B cell (primary cell): ENCODE results near the gene NKG7. TPM values are rescaled to one million over a fixed set of nuclear protein-coding genes. Genes with fewer than 3 reads are reported as not detected.
A peak's percentile ranks its signal among the peaks of the same experiment; 100 is the strongest.

Source experiments
- ATAC-seq: fragments of 200-7000 bp; cut with Tn5 transposase; one replicate; pipeline ENCODE4 v1.10.0; 2021; ENCODE audit warnings: low read depth, mild to moderate bottlenecking, moderate number of reproducible peaks, moderate library complexity
- CTCF ChIA-PET: fragments of 350-600 bp; sonication (Branson Sonifier 250); formaldehyde crosslinking; loops from one replicate; lab custom pipeline; 2021; ENCODE audit warnings: antibody characterized with exemption, inconsistent platforms; lab: Charles Lee
- POLR2A ChIA-PET: fragments of 350-600 bp; sonication (Branson Sonifier 250); formaldehyde crosslinking; loops from one replicate; lab custom pipeline; 2021; ENCODE audit warnings: antibody characterized with exemption; lab: Charles Lee
- DNase-seq: peaks from one replicate; pipeline ENCODE4 v3.0.0; 2013
- H2AFZ ChIP-seq: 2 replicates; pipeline ENCODE4 v1.6.1; 2012; ENCODE audit warnings: mild to moderate bottlenecking, low read depth, low read length; ENCODE audit not compliant: insufficient read depth, poor library complexity, severe bottlenecking
- H3K27ac ChIP-seq, 2 donors: 1 replicate in 1 of 2; 2 replicates in 1 of 2; pipeline ENCODE4 v1.5.1; 2012 to 2013; ENCODE audit warnings: low read length in 2 of 2, mild to moderate bottlenecking in 2 of 2, moderate library complexity in 1 of 2
- H3K27me3 ChIP-seq, 4 experiments: fragments of 200-600 bp in 1 of 4; sonication (generic) in 1 of 4; replicated peaks in 1 of 4; 1 replicate in 2 of 4; 2 replicates in 2 of 4; pipeline versions ENCODE4 v1.6.1 to v1.7.0; 2013 to 2016; ENCODE audit warnings: low read length in 3 of 4, mild to moderate bottlenecking in 2 of 4, mixed read lengths in 1 of 4, moderate library complexity in 1 of 4; ENCODE audit not compliant: insufficient read depth in 4 of 4, control insufficient read depth in 3 of 4; ENCODE audit errors: control extremely low read depth in 1 of 4
- H3K36me3 ChIP-seq, 2 experiments: replicated peaks in 1 of 2; 1 replicate in 1 of 2; 2 replicates in 1 of 2; pipeline versions ENCODE4 v1.6.1 to v1.7.1; 2013; ENCODE audit warnings: low read length in 1 of 2; ENCODE audit not compliant: insufficient read depth in 2 of 2, control insufficient read depth in 1 of 2; ENCODE audit errors: control extremely low read depth in 1 of 2, extremely low read depth in 1 of 2
- H3K4me1 ChIP-seq, 2 donors: fragments of 200-600 bp in 1 of 2; sonication (generic) in 1 of 2; 1 replicate in 1 of 2; 2 replicates in 1 of 2; pipeline versions ENCODE4 v1.5.1 to v1.6.1; 2013 to 2017; ENCODE audit warnings: low read length in 2 of 2; ENCODE audit not compliant: control insufficient read depth in 2 of 2, insufficient read depth in 2 of 2
- H3K4me2 ChIP-seq: replicated peaks from 2 replicates; pipeline ENCODE3; 2012; ENCODE audit warnings: mild to moderate bottlenecking, low read depth, low read length; ENCODE audit not compliant: poor library complexity, severe bottlenecking
- H3K4me3 ChIP-seq, 5 experiments: fragments of 200-600 bp in 1 of 5; sonication (generic) in 1 of 5; 1 replicate in 3 of 5; 2 replicates in 2 of 5; pipeline versions ENCODE4 v1.5.1 to v1.7.0; 2011 to 2016; ENCODE audit warnings: low read length in 4 of 5, mild to moderate bottlenecking in 4 of 5, low read depth in 2 of 5, control low read depth in 1 of 5, moderate library complexity in 1 of 5; ENCODE audit not compliant: insufficient read depth in 1 of 5; ENCODE audit errors: control extremely low read depth in 1 of 5, extremely low read depth in 1 of 5
- H3K79me2 ChIP-seq: fragments of 200-600 bp; sonication (generic); one replicate; pipeline ENCODE4 v1.6.0; 2016; ENCODE audit warnings: low read length; ENCODE audit not compliant: control insufficient read depth, insufficient read depth
- H3K9ac ChIP-seq: fragments of 200-600 bp; sonication (generic); 2 replicates; pipeline ENCODE4 v1.6.1; 2017; ENCODE audit warnings: mild to moderate bottlenecking, low read length, moderate library complexity
- H3K9me3 ChIP-seq, 3 donors: one replicate each; pipeline versions ENCODE4 v1.6.1 to v1.7.1; 2013; ENCODE audit warnings: low read length in 2 of 3; ENCODE audit not compliant: control insufficient read depth in 2 of 3, insufficient read depth in 1 of 3; ENCODE audit errors: control extremely low read depth in 1 of 3
- H4K20me1 ChIP-seq: 2 replicates; pipeline ENCODE4 v1.6.0; 2012; ENCODE audit warnings: mild to moderate bottlenecking, low read length; ENCODE audit not compliant: insufficient read depth, control insufficient read depth, poor library complexity, severe bottlenecking
- H3K27ac Mint-ChIP-seq: one replicate; pipeline ENCODE4 v1.8.0; 2021; ENCODE audit warnings: mixed read lengths
- H3K27me3 Mint-ChIP-seq: one replicate; pipeline ENCODE4 v1.8.0; 2021; ENCODE audit warnings: mixed read lengths
- H3K4me1 Mint-ChIP-seq: one replicate; pipeline ENCODE4 v1.8.0; 2021; ENCODE audit warnings: mixed read lengths
- H3K4me3 Mint-ChIP-seq: one replicate; pipeline ENCODE4 v1.8.0; 2021; ENCODE audit warnings: mixed read lengths
- H3K9me3 Mint-ChIP-seq: one replicate; pipeline ENCODE4 v1.8.0; 2022; ENCODE audit warnings: mixed read lengths; ENCODE audit not compliant: insufficient read depth
- CTCF ChIP-seq: fragments of 200-600 bp; IDR thresholded peaks from one replicate; pipeline ENCODE4 v1.8.0; 2022; ENCODE audit warnings: antibody characterized with exemption, mild to moderate bottlenecking
- EZH2 ChIP-seq: IDR thresholded peaks from 2 replicates; pipeline ENCODE4 v1.6.1; 2012; ENCODE audit warnings: borderline replicate concordance, low read depth, mild to moderate bottlenecking, moderate library complexity, low read length; ENCODE audit not compliant: insufficient read depth, poor library complexity, severe bottlenecking
- WGBS: methylation state at CpG from one replicate; pipeline ENCODE4 v1.1.5; 2013; ENCODE audit warnings: missing lambda C conversion rate; ENCODE audit not compliant: insufficient coverage; 5-methylcytosine and 5-hydroxymethylcytosine counted together
- intact Hi-C: fragments of 100-400 bp; cut with micrococcal nuclease; formaldehyde crosslinking; loops from one replicate; pipeline ENCODE4 v1.10.0; 2022
- polyA plus RNA-seq: library from polyadenylated mRNA; depleted of rRNA; stranded (reverse); fragments of >200 nt; gene quantifications from 2 replicates; pipeline ENCODE4 v1.2.3, GENCODE V29; 2012
- total RNA-seq, 2 donors: library from RNA; stranded (reverse); fragments of 120-200 nt in 1 of 2; gene quantifications; 1 replicate in 1 of 2; 2 replicates in 1 of 2; pipeline versions ENCODE4 v1.2.3 to v1.2.4, GENCODE V29; 2013 to 2022

Gene NKG7
- total and polyA plus RNA-seq, 2 donors (not counting 1 experiment from before 2014, with no cell fraction given): 1.9 to 6.6 TPM

- Mint-ChIP-seq H3K27ac (peak overlapping the region; percentile 78), H3K4me1 (peaks cover 30% of the 10 kb centered on the region), H3K9me3 (no peaks in the 10 kb centered on the region), H3K27me3 (no peaks in the 10 kb centered on the region), H3K4me3 (peak overlapping the region; percentile 85)
- peaks cover 0 to 5% (median 0%) of the 10 kb centered on the region in 3 donors for H3K9me3 ChIP-seq
- peak overlapping the region; percentile 88 for H2AFZ ChIP-seq
- DNase-seq: peak; percentile 95
- 4% methylated on average over 37 of the region's 45 CpGs for WGBS
- H3K9ac ChIP-seq: peak overlapping the region; percentile 60
- no peaks in the 10 kb centered on the region for H3K79me2 ChIP-seq
- peaks cover 22 to 33% of the 10 kb centered on the region in 2 donors for H3K4me1 ChIP-seq
- POLR2A ChIA-PET: interaction anchor here (0.7 to 2.9 kb wide), 6 partner anchors 16 to 177 kb away, joined by 3 to 13 read pairs (median 7); partner anchors contain the start of genes SIGLEC10 and ZNF175
- peak overlapping the region; percentile 43 to 74 (median 62) for H3K4me3 ChIP-seq
- H3K27me3 ChIP-seq: peaks cover 0 to 4% (median 0%) of the 10 kb centered on the region in 4 experiments
- H4K20me1 ChIP-seq: no peaks in the 10 kb centered on the region
- CTCF ChIA-PET: interaction anchor here (0.6 to 9.2 kb wide), 12 partner anchors 14 to 120 kb away, joined by 3 to 98 read pairs (median 4); partner anchors contain the start of genes ETFB, SIGLEC10 and VSIG10L
- TF ChIP-seq EZH2 (no peak), CTCF (peak; percentile 13)
- ATAC-seq: peak; percentile 92
- peak overlapping the region; percentile 82 for H3K4me2 ChIP-seq
- intact Hi-C loops: loop anchor here (1.0 to 2.0 kb wide), 6 partner anchors 23 to 79 kb away; partner anchors contain the start of gene SIGLEC10
- H3K27ac ChIP-seq: peak overlapping the region; percentile 63 to 73
- no peaks in the 10 kb centered on the region for H3K36me3 ChIP-seq
These were observed 21.8 kb upstream of the NKG7 start for GRCh38 chr19:51394050-51394836.

- no peak overlapping the region for H2AFZ ChIP-seq
These were observed 20.2 kb upstream of the NKG7 start for GRCh38 chr19:51392701-51393100.

More at GRCh38 chr19:51392701-51393100, 20.2 kb upstream of the NKG7 start:
- intact Hi-C loops: no loop called here
- POLR2A ChIA-PET: no interaction called here
- Mint-ChIP-seq H3K4me1 (peaks cover 30% of the 10 kb centered on the region), H3K9me3 (no peaks in the 10 kb centered on the region), H3K4me3 (peak overlapping the region; percentile 52), H3K27ac (no peak overlapping the region), H3K27me3 (no peaks in the 10 kb centered on the region)
- Histone ChIP-seq H3K4me1 (peaks cover 22 to 33% of the 10 kb centered on the region in 2 donors), H3K27ac (no peak overlapping the region), H3K9me3 (peaks cover 0 to 5% (median 0%) of the 10 kb centered on the region in 3 donors), H3K9ac (no peak overlapping the region), H3K4me3 (no peak overlapping the region), H3K27me3 (peaks cover 0 to 4% (median 0%) of the 10 kb centered on the region in 4 experiments), H4K20me1 (no peaks in the 10 kb centered on the region), H3K36me3 (no peaks in the 10 kb centered on the region), H3K4me2 (no peak overlapping the region), H3K79me2 (no peaks in the 10 kb centered on the region)
- TF ChIP-seq EZH2 (no peak), CTCF (no peak)
- CTCF ChIA-PET: interaction anchor here (1.2 to 1.4 kb wide), 2 partner anchors 25 to 267 kb away, joined by 3 to 4 read pairs; no protein-coding TSS in a partner anchor
- no CpG with 5 or more reads among the region's 1 CpG for WGBS
- ATAC-seq (no peak), DNase-seq (no peak)
